Mammary epithelial cell (primary cell): ENCODE data around the gene CDKAL1.

Experiments
- CTCF ChIP-seq, 2 donors: IDR thresholded peaks in 1 of 2; conservative IDR thresholded peaks in 1 of 2; 2 replicates each; pipeline ENCODE4 v1.5.1; 2011 to 2012; ENCODE audit warnings: inconsistent platforms in 2 of 2, low read length in 2 of 2, mild to moderate bottlenecking in 2 of 2, control low read depth in 1 of 2, low read depth in 1 of 2; ENCODE audit not compliant: insufficient read depth in 1 of 2; ENCODE audit errors: extremely low read depth in 1 of 2
- EZH2 ChIP-seq: IDR thresholded peaks from 2 replicates; pipeline ENCODE4 v1.6.1; 2012; ENCODE audit warnings: low read length, inconsistent platforms, borderline replicate concordance

GRCh38 chr6:20845592-20845991, 311.3 kb downstream of the CDKAL1 start:
- no peak for TF ChIP-seq EZH2
- TF ChIP-seq CTCF (conservative IDR thresholded peaks at IDR 0.05 in 1 of 2, IDR thresholded peaks at IDR 0.05 in 1 of 2; ENCODE audit: extremely low read depth in 1 of 2, insufficient read depth in 1 of 2, low read depth in 1 of 2, low read length in 2 of 2) = no peak
